DOHH2 (cell line): Measurements from ENCODE around the gene HINT1.

Experiments
- CTCF ChIP-seq: fragments of 200-600 bp; sonication (generic); IDR thresholded peaks from one replicate; pipeline ENCODE4 v1.5.1; 2014; ENCODE audit warnings: antibody characterized with exemption, mild to moderate bottlenecking, low read depth, low read length; ENCODE audit not compliant: poor library complexity, severe bottlenecking
- EZH2phosphoT487 ChIP-seq: fragments of 200-600 bp; sonication (generic); IDR thresholded peaks from 2 replicates; pipeline ENCODE4 v1.6.1; 2017; ENCODE audit warnings: borderline replicate concordance, mild to moderate bottlenecking, antibody characterized with exemption, low read length, moderate library complexity, mixed read lengths

DNA sequence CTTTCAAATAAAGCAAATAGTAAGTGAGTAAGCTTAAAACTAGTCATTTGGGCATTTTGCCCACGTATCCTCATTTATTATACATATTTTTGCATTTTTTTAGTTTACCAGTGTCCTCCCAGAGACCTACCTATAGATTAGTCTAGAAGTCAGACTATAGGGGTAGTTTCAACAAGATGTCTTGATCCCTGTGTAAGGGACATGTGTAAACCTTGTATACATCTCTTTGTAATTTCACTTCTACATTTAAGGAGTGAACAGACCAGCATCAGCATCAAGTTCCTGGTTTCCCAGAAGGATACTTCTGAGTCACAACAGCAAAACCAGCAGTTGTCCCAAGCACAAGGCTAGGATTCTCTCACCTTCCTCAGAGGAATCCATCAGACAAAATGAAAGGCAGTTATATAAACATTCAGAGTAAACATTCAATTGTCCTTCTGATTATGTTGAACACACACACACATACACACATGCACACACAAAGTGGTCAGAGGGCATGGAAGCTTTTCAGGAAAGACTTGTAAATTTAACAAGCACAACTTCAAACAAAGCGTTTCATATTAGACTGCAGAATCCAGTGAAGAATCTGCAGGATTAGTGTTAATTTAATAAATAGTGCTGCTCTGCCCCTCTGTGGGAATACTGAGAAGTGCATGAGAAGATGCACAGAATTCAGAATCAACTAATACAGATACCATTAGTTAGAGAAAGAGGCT is 55.4 kb downstream of the HINT1 start:
- TF ChIP-seq CTCF (peak; percentile 73), EZH2phosphoT487 (no peak)
